ENCODE data around the gene CXorf38. TPM values are rescaled to one million over a fixed set of nuclear protein-coding genes. Genes with fewer than 3 reads are reported as not detected.
"Not testable (repeated sequence)": the region's sequence is repeated elsewhere in the genome, so short reads cannot be mapped to it uniquely, and the experiment has no call there.

CXorf38 gene
- total RNA-seq, 1 donor from 2014 or later: 16.8 TPM

DNA sequence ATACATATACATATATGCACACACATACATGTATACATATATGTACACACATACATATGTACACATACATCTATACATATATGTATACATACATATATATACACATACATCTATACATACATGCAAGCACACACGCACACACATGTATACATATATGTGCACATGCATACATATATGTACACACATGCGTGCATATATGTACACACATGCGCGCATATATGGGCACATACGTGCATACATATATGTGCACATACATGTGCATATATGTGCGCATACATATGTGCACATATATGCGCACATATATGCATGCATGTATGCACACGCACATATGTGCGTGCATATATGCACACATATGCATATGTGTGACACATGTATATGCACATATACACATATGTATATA, 31.4 kb downstream of the CXorf38 start:
- Mint-ChIP-seq H3K4me1 (no peaks in the 10 kb centered on the region), H3K4me3 (no peak overlapping the region)
- intact Hi-C loops (cut with micrococcal nuclease): no loop called here

DNA sequence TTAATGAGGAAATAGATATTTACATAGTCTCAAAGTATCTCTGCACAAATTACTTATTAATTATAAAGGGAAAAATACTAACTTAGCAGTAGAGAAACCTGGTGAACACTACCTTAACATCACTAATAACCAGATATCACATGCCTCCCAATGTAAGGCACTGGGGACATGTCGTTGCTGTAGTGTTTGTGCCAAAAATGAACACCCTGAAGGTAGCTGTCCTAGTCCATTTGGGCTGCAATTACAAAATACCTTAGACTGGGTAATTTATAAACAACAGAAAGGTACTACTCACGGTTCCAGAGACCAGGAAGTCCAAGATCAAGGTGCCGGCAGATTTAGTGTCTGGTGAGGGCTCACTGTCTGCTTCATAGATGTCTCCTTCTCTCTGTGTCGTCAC, 34.9 kb downstream of the CXorf38 start:
- intact Hi-C loops (cut with micrococcal nuclease): no loop called here
- Mint-ChIP-seq H3K27ac (no peak overlapping the region), H3K36me3 (ENCODE audit: low read depth) (no peaks in the 10 kb centered on the region), H3K4me3 (no peak overlapping the region), H3K27me3 (no peaks in the 10 kb centered on the region), H3K4me1 (no peaks in the 10 kb centered on the region), H3K9me3 (no peaks in the 10 kb centered on the region)
- no peak for DNase-seq

More for the DNA sequence above, 31.4 kb downstream of the CXorf38 start:
- Mint-ChIP-seq H3K36me3 (ENCODE audit: low read depth) (no peaks in the 10 kb centered on the region), H3K27ac (no peak overlapping the region), H3K9me3 (no peaks in the 10 kb centered on the region), H3K27me3 (no peaks in the 10 kb centered on the region)
- DNase-seq: no peak

DNA sequence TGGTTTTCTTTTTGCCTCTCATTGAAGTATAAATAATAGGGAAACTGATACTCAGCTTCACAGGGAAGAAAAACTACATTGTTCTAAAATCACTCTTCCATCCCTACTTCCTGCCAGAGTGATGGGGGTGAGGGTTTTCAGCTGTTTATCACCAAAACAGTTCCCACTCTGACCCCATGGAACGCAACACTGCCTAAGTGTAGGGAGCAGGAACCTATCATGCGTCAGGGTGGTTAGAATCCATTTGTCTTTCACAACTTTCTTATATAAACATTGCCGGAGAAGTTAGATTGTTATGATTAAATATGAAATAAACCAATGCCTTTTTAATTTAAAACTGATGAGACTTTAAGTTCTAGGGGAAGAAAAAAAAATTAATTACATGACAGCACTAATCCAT, 40.0 kb downstream of the CXorf38 start:
- intact Hi-C loops (cut with micrococcal nuclease): no loop called here
- no peak overlapping the region for H3K4me3 Mint-ChIP-seq
- H3K27me3 Mint-ChIP-seq: no peaks in the 10 kb centered on the region
- no peaks in the 10 kb centered on the region for H3K9me3 Mint-ChIP-seq
- H3K36me3 Mint-ChIP-seq (ENCODE audit: low read depth): peaks cover 3% of the 10 kb centered on the region
- no peak for DNase-seq
- no peaks in the 10 kb centered on the region for H3K4me1 Mint-ChIP-seq
- no peak overlapping the region for H3K27ac Mint-ChIP-seq

DNA sequence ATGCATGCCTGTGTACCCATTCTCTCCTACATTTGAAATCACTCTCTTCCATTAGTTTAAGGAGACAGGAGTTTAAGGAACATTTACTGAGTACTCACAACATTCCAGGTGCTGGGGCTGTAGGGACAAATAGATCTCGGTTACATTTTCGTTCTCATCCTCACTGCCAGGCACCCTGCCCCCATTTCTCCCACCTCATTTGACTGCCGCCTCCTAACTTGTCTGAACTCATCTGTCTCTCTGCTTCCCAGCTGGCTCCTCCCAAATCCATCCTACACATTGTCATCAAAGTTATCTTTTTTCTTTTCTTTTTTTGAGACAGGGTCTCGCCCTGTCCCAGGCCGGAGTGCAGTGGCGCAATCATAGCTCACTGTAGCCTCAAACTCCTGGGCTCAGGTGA, 43.9 kb downstream of the CXorf38 start:
- Mint-ChIP-seq H3K27ac (no peak overlapping the region), H3K27me3 (no peaks in the 10 kb centered on the region), H3K4me3 (no peak overlapping the region), H3K36me3 (ENCODE audit: low read depth) (peaks cover 21% of the 10 kb centered on the region), H3K9me3 (no peaks in the 10 kb centered on the region), H3K4me1 (no peaks in the 10 kb centered on the region)
- no peak for DNase-seq
- intact Hi-C loops (cut with micrococcal nuclease): no loop called here

DNA sequence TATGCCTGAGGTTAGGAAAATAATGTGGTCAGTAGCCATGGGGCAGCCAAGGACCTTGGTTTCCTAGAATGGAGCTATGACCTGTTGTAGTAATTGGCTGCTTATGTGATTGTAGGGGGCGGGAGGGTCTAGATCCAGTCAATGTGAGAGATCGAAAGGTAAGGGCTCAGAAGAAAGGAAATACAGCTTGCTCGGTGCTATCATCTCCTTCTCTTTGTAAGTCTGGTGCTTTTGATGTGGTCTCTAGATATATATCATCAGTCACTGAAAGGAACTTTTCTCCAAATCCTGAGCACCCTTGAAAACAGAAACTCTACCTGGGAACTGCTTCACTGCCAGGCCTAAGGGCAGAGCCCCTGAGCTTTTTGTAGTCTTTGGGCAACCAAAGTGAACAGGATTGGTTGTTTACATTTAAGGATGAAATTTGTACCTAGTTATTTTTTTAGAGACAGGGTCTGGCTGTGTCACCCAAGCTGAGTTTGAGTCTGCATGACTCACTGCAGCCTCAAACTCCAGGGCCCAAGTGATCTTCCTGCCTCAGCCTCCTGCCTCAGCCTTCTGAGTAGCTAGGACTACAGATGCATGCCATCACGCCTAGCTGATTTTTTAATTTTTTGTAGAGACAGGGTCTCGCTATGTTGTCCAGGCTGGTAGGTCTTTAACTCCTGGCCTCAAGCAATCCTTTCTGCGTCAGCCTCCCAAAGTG, 57.6 kb downstream of the CXorf38 start:
- not testable (repeated sequence) for H3K9me3 Mint-ChIP-seq, H3K27me3 Mint-ChIP-seq
- intact Hi-C loops (cut with micrococcal nuclease): loop anchor here (5.0 kb wide), 1 partner anchor 47 kb away; no protein-coding TSS in a partner anchor
- H3K27ac Mint-ChIP-seq: peak overlapping the region; percentile 42
- H3K4me3 Mint-ChIP-seq: peak overlapping the region; percentile 43
- peaks cover 22% of the 10 kb centered on the region for H3K36me3 Mint-ChIP-seq (ENCODE audit: low read depth)
- peaks cover 22% of the 10 kb centered on the region for H3K4me1 Mint-ChIP-seq
- peak; percentile 76 for DNase-seq

DNA sequence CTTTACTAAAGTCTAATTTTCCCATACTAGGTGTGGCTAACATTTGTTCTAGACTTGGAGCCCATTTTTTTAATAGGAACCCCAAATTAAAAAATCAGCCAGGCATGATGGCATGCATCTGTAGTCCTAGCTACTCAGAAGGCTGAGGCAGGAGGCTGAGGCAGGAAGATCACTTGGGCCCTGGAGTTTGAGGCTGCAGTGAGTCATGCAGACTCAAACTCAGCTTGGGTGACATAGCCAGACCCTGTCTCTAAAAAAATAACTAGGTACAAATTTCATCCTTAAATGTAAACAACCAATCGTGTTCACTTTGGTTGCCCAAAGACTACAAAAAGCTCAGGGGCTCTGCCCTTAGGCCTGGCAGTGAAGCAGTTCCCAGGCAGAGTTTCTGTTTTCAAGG, 59.7 kb downstream of the CXorf38 start:
- intact Hi-C loops (cut with micrococcal nuclease): loop anchor here (5.0 kb wide), 1 partner anchor 45 kb away; no protein-coding TSS in a partner anchor
- not testable (repeated sequence) for H3K27me3 Mint-ChIP-seq; H3K27ac Mint-ChIP-seq; H3K9me3 Mint-ChIP-seq; H3K36me3 Mint-ChIP-seq (ENCODE audit: low read depth); H3K4me3 Mint-ChIP-seq
- DNase-seq: peak; percentile 56
- H3K4me1 Mint-ChIP-seq: peaks cover 32% of the 10 kb centered on the region

DNA sequence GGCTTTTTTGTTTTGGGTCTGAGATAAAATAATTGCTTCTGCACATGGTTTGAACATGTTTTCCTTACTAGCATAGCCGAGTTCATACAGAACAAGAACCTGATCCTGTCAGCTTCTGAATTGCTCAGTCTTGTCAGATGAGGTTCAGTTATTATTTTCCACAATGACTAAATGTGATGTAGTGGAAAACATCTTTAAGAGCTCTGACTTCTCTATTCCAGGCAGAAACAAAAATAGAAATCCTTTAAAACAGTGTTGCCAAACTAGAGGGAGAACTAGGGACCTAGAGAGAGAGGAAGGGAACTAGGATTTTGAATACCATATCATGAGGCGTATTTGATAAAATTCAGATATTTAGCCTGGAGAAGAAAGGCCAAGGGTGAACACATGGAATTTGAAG, 64.5 kb downstream of the CXorf38 start:
- no peaks in the 10 kb centered on the region for H3K9me3 Mint-ChIP-seq
- peaks cover 26% of the 10 kb centered on the region for H3K4me1 Mint-ChIP-seq
- H3K27me3 Mint-ChIP-seq: no peaks in the 10 kb centered on the region
- H3K4me3 Mint-ChIP-seq: peak overlapping the region; percentile 76
- no peaks in the 10 kb centered on the region for H3K36me3 Mint-ChIP-seq (ENCODE audit: low read depth)
- intact Hi-C loops (cut with micrococcal nuclease): loop anchor here (5.0 kb wide), 1 partner anchor 154 kb away; the partner anchor contains the start of gene MED14
- no peak for DNase-seq
- H3K27ac Mint-ChIP-seq: peak overlapping the region; percentile 5

DNA sequence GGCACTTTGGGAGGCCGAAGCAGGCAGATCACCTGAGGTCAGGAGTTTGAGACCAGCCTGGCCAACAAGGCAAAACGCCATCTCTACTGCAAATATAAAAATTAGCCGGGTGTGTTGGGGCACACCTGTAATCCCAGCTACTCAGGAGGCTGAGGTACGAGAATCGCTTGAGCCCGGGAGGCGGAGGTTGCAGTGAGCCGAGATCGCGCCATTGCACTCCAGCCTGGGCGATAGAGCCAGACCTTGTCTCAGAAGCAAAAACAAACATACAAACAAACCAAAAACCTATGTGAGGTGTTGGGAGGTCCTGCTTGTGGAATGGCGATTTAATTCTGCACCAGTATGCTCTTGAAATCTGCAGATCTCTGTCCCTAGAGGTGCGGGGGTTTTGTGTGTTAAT, 65.2 kb downstream of the CXorf38 start:
- H3K9me3 Mint-ChIP-seq; H3K27me3 Mint-ChIP-seq; H3K36me3 Mint-ChIP-seq (ENCODE audit: low read depth); H3K27ac Mint-ChIP-seq; DNase-seq: not testable (repeated sequence)
- H3K4me3 Mint-ChIP-seq: peak overlapping the region; percentile 76
- peaks cover 22% of the 10 kb centered on the region for H3K4me1 Mint-ChIP-seq
- intact Hi-C loops (cut with micrococcal nuclease): loop anchor here (5.0 kb wide), 1 partner anchor 155 kb away; the partner anchor contains the start of gene MED14

DNA sequence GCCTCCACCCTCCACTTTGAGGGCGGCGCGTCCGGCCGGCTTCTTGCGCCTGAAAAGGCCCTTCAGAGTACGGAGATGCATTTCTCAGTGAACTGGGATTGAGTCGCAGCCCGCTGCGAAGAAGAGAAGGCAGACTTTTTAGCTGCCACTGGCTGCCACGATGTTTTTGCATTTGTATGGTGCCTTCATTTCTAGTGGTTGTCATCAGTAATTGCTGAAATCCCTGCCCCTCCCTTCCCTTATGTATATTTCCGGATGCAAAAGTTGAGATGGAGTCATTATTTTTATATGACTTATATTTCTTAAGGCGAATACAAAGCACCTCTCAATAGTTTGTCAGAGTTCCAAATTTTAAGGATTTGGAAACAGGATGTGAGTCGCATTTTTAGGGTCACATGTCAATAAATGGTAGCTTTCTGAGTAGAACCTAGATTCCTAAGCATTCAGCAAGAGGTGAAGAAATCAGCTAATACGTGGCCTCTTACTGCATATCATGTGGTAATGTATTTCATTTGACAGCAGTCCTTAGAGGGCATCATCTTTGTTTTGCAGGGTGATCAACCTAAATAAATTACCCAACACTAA, 65.9 kb downstream of the CXorf38 start:
- Mint-ChIP-seq H3K36me3 (ENCODE audit: low read depth) (no peaks in the 10 kb centered on the region), H3K27me3 (no peaks in the 10 kb centered on the region), H3K9me3 (no peaks in the 10 kb centered on the region), H3K27ac (peak overlapping the region; percentile 62), H3K4me3 (peak overlapping the region; percentile 76), H3K4me1 (peaks cover 22% of the 10 kb centered on the region)
- intact Hi-C loops (cut with micrococcal nuclease): loop anchor here (2.0 to 5.0 kb wide), 2 partner anchors 65 to 156 kb away; partner anchors contain the start of genes CXorf38 and MED14
- DNase-seq: peak; percentile 74

DNA sequence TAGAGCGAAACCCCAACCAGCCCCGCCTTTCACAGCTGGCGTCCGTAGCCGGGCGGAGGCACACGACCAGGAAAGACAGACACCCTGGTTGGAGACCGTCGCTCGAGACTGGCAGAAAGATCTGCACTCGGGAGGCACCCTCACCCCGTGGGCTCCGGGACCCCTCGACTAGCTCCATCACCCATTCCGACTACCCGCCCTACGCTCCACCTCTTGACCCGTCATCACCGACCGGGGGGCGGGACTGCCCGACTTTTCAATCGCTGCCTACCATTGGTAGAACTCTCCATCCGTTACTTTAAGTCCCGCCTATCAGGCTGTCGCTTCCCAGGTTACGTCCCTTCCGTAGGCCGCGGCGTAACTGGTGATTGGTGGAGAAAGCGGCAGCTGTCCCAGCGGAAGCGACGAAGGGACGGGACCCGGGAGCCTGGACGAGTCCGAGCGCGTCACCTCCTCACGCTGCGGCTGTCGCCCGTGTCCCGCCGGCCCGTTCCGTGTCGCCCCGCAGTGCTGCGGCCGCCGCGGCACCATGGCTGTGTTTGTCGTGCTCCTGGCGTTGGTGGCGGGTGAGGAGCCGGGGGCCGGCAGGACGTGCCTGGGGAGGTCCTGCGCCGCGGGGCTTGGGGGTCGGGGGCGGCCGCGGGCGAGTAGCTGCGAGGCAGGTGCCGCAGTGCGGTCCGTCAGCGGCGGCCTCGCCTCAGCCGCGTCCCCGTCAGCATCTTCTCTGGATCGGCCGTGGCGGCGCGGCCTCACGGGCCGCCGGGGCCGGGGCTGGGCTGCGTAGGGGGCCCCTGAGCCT, 66.6 kb downstream of the CXorf38 start, which contains the start of gene ATP6AP2:
Gene ATP6AP2, plus strand, starts transcription at position 434 of the 799 bp plus-strand sequence. Its CDS starts 96 bp downstream, at position 530.
- Mint-ChIP-seq H3K27me3 (no peaks in the 10 kb centered on the region), H3K36me3 (ENCODE audit: low read depth) (no peaks in the 10 kb centered on the region), H3K4me1 (peaks cover 19% of the 10 kb centered on the region), H3K4me3 (peak within 1 kb of the TSS; percentile 91), H3K9me3 (no peaks in the 10 kb centered on the region), H3K27ac (peak within 1 kb of the TSS; percentile 95)
- intact Hi-C loops (cut with micrococcal nuclease): loop anchor here (2.0 to 5.0 kb wide), 2 partner anchors 66 to 157 kb away; partner anchors contain the start of genes CXorf38 and MED14
- peak; percentile 97 for DNase-seq

DNA sequence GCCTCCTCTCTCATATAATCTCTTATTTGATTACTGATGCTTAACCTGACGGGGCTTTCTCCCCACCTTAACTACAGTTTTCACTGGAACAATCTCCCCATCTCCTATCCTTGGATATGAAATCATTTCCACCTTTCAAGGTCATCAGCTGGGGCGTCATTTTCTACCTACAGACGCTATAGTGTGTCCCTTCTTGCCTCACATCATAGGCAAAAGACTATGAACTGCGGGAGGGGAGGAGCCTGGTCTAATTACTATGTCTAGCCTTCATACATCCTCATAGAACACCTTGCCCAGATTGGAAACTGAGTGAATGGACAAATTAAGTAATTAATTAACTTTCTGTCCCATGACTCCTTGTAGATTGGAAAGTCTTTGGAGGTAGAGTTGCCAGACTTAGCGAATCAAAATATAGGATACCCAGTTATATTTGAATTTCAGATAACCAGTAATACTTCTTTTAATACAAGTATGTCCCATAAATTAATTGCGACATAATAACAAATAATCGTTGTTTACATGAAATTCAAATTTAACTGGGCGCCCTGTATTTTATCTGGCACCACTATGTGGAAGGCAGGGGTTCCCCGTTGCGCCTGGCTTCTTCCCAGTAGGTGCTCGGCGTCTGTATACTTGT, 67.3 kb downstream of the CXorf38 start:
- no peaks in the 10 kb centered on the region for H3K9me3 Mint-ChIP-seq
- H3K27me3 Mint-ChIP-seq: no peaks in the 10 kb centered on the region
- H3K36me3 Mint-ChIP-seq (ENCODE audit: low read depth): no peaks in the 10 kb centered on the region
- DNase-seq: no peak
- intact Hi-C loops (cut with micrococcal nuclease): loop anchor here (2.0 to 5.0 kb wide), 2 partner anchors 67 to 157 kb away; partner anchors contain the start of genes CXorf38 and MED14
- peaks cover 19% of the 10 kb centered on the region for H3K4me1 Mint-ChIP-seq
- peak overlapping the region; percentile 91 for H3K4me3 Mint-ChIP-seq
- peak overlapping the region; percentile 95 for H3K27ac Mint-ChIP-seq

DNA sequence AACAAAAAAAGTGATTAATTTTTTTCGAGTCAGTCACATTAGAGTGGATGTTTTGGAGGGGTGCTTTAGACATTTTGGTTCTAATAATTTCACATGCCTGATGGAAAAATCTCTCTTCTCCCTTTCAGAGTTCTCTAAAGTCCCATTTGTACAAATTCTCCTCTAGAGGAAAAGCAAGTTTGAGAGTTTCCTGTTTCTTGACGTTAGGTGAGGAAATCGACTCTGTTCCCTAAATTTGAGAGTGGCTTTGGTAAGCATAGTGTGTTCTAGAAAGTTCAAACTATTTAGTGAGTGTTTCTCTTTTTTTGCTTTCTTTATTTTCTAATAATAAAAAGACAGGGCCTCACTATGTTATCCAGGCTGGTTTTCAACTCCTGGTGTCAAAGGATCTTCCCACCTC, 68.2 kb downstream of the CXorf38 start:
- Mint-ChIP-seq H3K36me3 (ENCODE audit: low read depth) (no peaks in the 10 kb centered on the region), H3K4me3 (no peak overlapping the region), H3K9me3 (no peaks in the 10 kb centered on the region), H3K4me1 (peaks cover 19% of the 10 kb centered on the region), H3K27ac (no peak overlapping the region), H3K27me3 (no peaks in the 10 kb centered on the region)
- DNase-seq: no peak
- intact Hi-C loops (cut with micrococcal nuclease): no loop called here

DNA sequence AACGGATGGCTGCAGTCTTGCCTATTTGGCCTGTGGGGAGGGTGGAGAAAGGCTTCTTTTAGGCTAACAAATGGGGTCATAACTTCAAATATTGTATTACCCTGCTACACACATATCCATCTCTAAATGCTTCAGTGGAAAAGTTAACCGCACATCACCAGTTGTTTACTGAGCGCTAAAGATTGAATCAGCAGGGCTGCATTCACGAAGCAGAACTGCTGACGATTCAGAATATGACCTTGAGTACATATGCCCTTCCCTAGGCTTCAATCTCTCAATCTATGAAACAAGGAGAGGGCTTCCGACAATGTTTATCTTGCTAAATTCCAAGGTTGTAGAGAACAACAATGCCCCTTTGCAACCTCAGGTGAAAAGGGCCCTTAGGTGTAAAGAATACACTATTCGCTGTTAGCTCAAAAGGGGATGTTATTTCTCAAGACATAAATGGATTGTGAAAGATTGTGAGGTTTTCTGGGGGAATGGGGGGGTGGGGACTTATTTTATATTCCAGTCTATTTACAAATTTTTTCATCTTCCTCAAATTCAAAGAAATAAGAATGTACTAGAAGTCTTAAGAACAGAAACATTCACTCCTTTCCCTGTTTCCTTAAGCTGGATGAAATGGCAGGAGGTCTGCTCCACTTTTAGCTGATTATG, 69.2 kb downstream of the CXorf38 start:
- no peak for DNase-seq
- no peaks in the 10 kb centered on the region for H3K9me3 Mint-ChIP-seq
- no peak overlapping the region for H3K4me3 Mint-ChIP-seq
- no peak overlapping the region for H3K27ac Mint-ChIP-seq
- intact Hi-C loops (cut with micrococcal nuclease): no loop called here
- no peaks in the 10 kb centered on the region for H3K36me3 Mint-ChIP-seq (ENCODE audit: low read depth)
- H3K27me3 Mint-ChIP-seq: no peaks in the 10 kb centered on the region
- H3K4me1 Mint-ChIP-seq: peaks cover 13% of the 10 kb centered on the region
